Upper lobe of right lung (tissue), 1 donor: ENCODE results near the gene BMP7. TPM values are rescaled to one million over a fixed set of nuclear protein-coding genes. Genes with fewer than 3 reads are reported as not detected.
A peak's percentile ranks its signal among the peaks of the same experiment; 100 is the strongest.

Source experiments
- ATAC-seq: fragments of 200-7000 bp; cut with Tn5 transposase; one replicate; pipeline ENCODE4 v1.9.1; 2020; ENCODE audit warnings: mild to moderate bottlenecking, moderate library complexity
- DNase-seq: peaks from one replicate; pipeline ENCODE4 v3.0.0-alpha.2; 2020
- H3K27ac ChIP-seq: fragments of 200-600 bp; one replicate; pipeline ENCODE4 v1.8.0; 2022
- H3K27me3 ChIP-seq: fragments of 200-600 bp; one replicate; pipeline ENCODE4 v1.8.0; 2022; ENCODE audit warnings: mild to moderate bottlenecking
- H3K36me3 ChIP-seq: fragments of 200-600 bp; one replicate; pipeline ENCODE4 v1.8.0; 2022
- H3K4me1 ChIP-seq: fragments of 200-600 bp; one replicate; pipeline ENCODE4 v1.8.0; 2022
- H3K4me3 ChIP-seq: fragments of 200-600 bp; one replicate; pipeline ENCODE4 v1.8.0; 2022; ENCODE audit warnings: mild to moderate bottlenecking
- H3K9me3 ChIP-seq: fragments of 200-600 bp; one replicate; pipeline ENCODE4 v1.8.0; 2022
- CTCF ChIP-seq: fragments of 200-600 bp; IDR thresholded peaks from one replicate; pipeline ENCODE4 v1.8.0; 2022; ENCODE audit warnings: antibody characterized with exemption
- intact Hi-C: fragments of 100-400 bp; cut with DNase I; formaldehyde crosslinking; loops from one replicate; pipeline ENCODE4 v1.11.0; 2022
- total RNA-seq: library from RNA; stranded (reverse); fragmentation: NEBNext Ultra II Directional; extraction: Animal tissue kit (Norgen Biotek cat#: 25700); gene quantifications from one replicate; pipeline ENCODE4 v1.2.1, GENCODE V29; 2021
- donor health status: DM: no; HTN: yes; CAD: no; lungs with severe emphysema.

Gene BMP7
- total RNA-seq, 1 donor from 2014 or later: 1.2 TPM

GRCh38 chr20:57214427-57214826 is 52.0 kb downstream of the BMP7 start:
- Histone ChIP-seq H3K4me3 (no peak overlapping the region), H3K27me3 (no peaks in the 10 kb centered on the region), H3K4me1 (no peaks in the 10 kb centered on the region), H3K36me3 (no peaks in the 10 kb centered on the region), H3K9me3 (no peaks in the 10 kb centered on the region), H3K27ac (no peak overlapping the region)
- TF ChIP-seq CTCF: no peak
- DNase-seq: no peak
- no peak for ATAC-seq
- intact Hi-C loops: no loop called here

- Histone ChIP-seq H3K9me3 (no peaks in the 10 kb centered on the region), H3K27ac (no peak overlapping the region), H3K27me3 (no peaks in the 10 kb centered on the region), H3K36me3 (no peaks in the 10 kb centered on the region), H3K4me3 (no peak overlapping the region), H3K4me1 (no peaks in the 10 kb centered on the region)
- no peak for TF ChIP-seq CTCF
- ATAC-seq (no peak), DNase-seq (no peak)
- intact Hi-C loops: no loop called here
Measured at GRCh38 chr20:57213924-57214323, 52.5 kb downstream of the BMP7 start.

- Histone ChIP-seq H3K4me3 (no peak overlapping the region), H3K36me3 (no peaks in the 10 kb centered on the region), H3K27ac (no peak overlapping the region), H3K4me1 (no peaks in the 10 kb centered on the region), H3K9me3 (no peaks in the 10 kb centered on the region), H3K27me3 (no peaks in the 10 kb centered on the region)
- no peak for TF ChIP-seq CTCF
- DNase-seq (no peak), ATAC-seq (no peak)
- intact Hi-C loops: no loop called here
Measured at GRCh38 chr20:57213291-57213690, 53.1 kb downstream of the BMP7 start.

GRCh38 chr20:57212534-57213276 is 53.7 kb downstream of the BMP7 start:
- TF ChIP-seq CTCF: no peak
- Histone ChIP-seq H3K4me3 (no peak overlapping the region), H3K9me3 (no peaks in the 10 kb centered on the region), H3K27me3 (no peaks in the 10 kb centered on the region), H3K36me3 (no peaks in the 10 kb centered on the region), H3K27ac (no peak overlapping the region), H3K4me1 (no peaks in the 10 kb centered on the region)
- intact Hi-C loops: no loop called here
- DNase-seq (no peak), ATAC-seq (peak; percentile 52)

- TF ChIP-seq CTCF: no peak
- Histone ChIP-seq H3K9me3 (no peaks in the 10 kb centered on the region), H3K4me3 (no peak overlapping the region), H3K4me1 (no peaks in the 10 kb centered on the region), H3K27ac (no peak overlapping the region), H3K27me3 (no peaks in the 10 kb centered on the region), H3K36me3 (no peaks in the 10 kb centered on the region)
- no peak for ATAC-seq
- no peak for DNase-seq
- intact Hi-C loops: no loop called here
Measured at GRCh38 chr20:57211908-57212533, 54.4 kb downstream of the BMP7 start.
